ENCODE data around the gene GAN.
"Not testable (repeated sequence)": the region's sequence is repeated elsewhere in the genome, so short reads cannot be mapped to it uniquely, and the experiment has no call there.

GAN gene

GRCh38 chr16:81321039-81321438 is 6.3 kb downstream of the GAN start:
- H3K27ac Mint-ChIP-seq, result peak overlapping the region in 1 of 2 donors; percentile 90
- H3K27me3 Mint-ChIP-seq, result no peaks in the 10 kb centered on the region
- no peak for ATAC-seq
- H3K4me1 Mint-ChIP-seq, result peaks cover 64% of the 10 kb centered on the region
- no peaks in the 10 kb centered on the region for H3K9me3 Mint-ChIP-seq
- no peak for DNase-seq
- no peak overlapping the region for H3K4me3 Mint-ChIP-seq

- H3K27ac Mint-ChIP-seq, result peak overlapping the region; percentile 36 to 90
- peaks cover 61% of the 10 kb centered on the region for H3K4me1 Mint-ChIP-seq
Observed at GRCh38 chr16:81321536-81321935, 6.8 kb downstream of the GAN start.

GRCh38 chr16:81324808-81325207 is 10.0 kb downstream of the GAN start:
- Mint-ChIP-seq H3K4me3 (no peak overlapping the region), H3K4me1 (peaks cover 35% of the 10 kb centered on the region), H3K27me3 (no peaks in the 10 kb centered on the region), H3K27ac (no peak overlapping the region), H3K9me3 (no peaks in the 10 kb centered on the region)
- ATAC-seq, result no peak
- DNase-seq, result no peak

More at GRCh38 chr16:81321536-81321935, 6.8 kb downstream of the GAN start:
- no peak overlapping the region for H3K4me3 Mint-ChIP-seq
- ATAC-seq (no peak), DNase-seq (no peak)
- no peaks in the 10 kb centered on the region for H3K9me3 Mint-ChIP-seq
- H3K27me3 Mint-ChIP-seq, result no peaks in the 10 kb centered on the region

- DNase-seq (no peak), ATAC-seq (no peak)
- no peak overlapping the region for H3K27ac Mint-ChIP-seq
- H3K4me3 Mint-ChIP-seq, result no peak overlapping the region
- no peaks in the 10 kb centered on the region for H3K9me3 Mint-ChIP-seq
- H3K4me1 Mint-ChIP-seq, result peaks cover 14% of the 10 kb centered on the region
- no peaks in the 10 kb centered on the region for H3K27me3 Mint-ChIP-seq
Observed at GRCh38 chr16:81327011-81327410, 12.2 kb downstream of the GAN start.

GRCh38 chr16:81327447-81328196 is 12.9 kb downstream of the GAN start:
- H3K27ac Mint-ChIP-seq, result no peak overlapping the region
- no peaks in the 10 kb centered on the region for H3K9me3 Mint-ChIP-seq
- peaks cover 11% of the 10 kb centered on the region for H3K4me1 Mint-ChIP-seq
- no peaks in the 10 kb centered on the region for H3K27me3 Mint-ChIP-seq
- no peak for ATAC-seq
- no peak for DNase-seq
- no peak overlapping the region for H3K4me3 Mint-ChIP-seq

- Mint-ChIP-seq H3K4me1 (peaks cover 6% of the 10 kb centered on the region), H3K27me3 (no peaks in the 10 kb centered on the region), H3K9me3 (no peaks in the 10 kb centered on the region), H3K4me3 (no peak overlapping the region), H3K27ac (no peak overlapping the region)
- no peak for DNase-seq
- ATAC-seq, result no peak
Observed at GRCh38 chr16:81329947-81330346, 15.2 kb downstream of the GAN start.

GRCh38 chr16:81333356-81333755 is 18.6 kb downstream of the GAN start:
- H3K27me3 Mint-ChIP-seq, result no peaks in the 10 kb centered on the region
- H3K27ac Mint-ChIP-seq, result no peak overlapping the region

GRCh38 chr16:81335669-81336068 is 20.9 kb downstream of the GAN start:
- peak overlapping the region in 1 of 2 donors; percentile 51 for H3K27ac Mint-ChIP-seq

More at GRCh38 chr16:81333356-81333755, 18.6 kb downstream of the GAN start:
- Mint-ChIP-seq H3K9me3 (no peaks in the 10 kb centered on the region), H3K4me1 (peaks cover 13% of the 10 kb centered on the region), H3K4me3 (no peak overlapping the region)
- no peak for ATAC-seq
- no peak for DNase-seq

GRCh38 chr16:81337097-81337496 is 22.3 kb downstream of the GAN start:
- H3K4me3 Mint-ChIP-seq, result no peak overlapping the region
- H3K4me1 Mint-ChIP-seq, result peaks cover 13% of the 10 kb centered on the region
- no peaks in the 10 kb centered on the region for H3K27me3 Mint-ChIP-seq
- ATAC-seq (no peak), DNase-seq (no peak)
- no peak overlapping the region for H3K27ac Mint-ChIP-seq
- peaks cover 0 to 6% of the 10 kb centered on the region in 2 donors for H3K9me3 Mint-ChIP-seq

More at GRCh38 chr16:81335669-81336068, 20.9 kb downstream of the GAN start:
- ATAC-seq (peak; percentile 97), DNase-seq (peak in 1 of 2 donors; percentile 36)
- Mint-ChIP-seq H3K4me1 (peaks cover 13% of the 10 kb centered on the region), H3K4me3 (no peak overlapping the region), H3K27me3 (no peaks in the 10 kb centered on the region), H3K9me3 (peaks cover 0 to 1% of the 10 kb centered on the region in 2 donors)

- H3K4me3 Mint-ChIP-seq, H3K27me3 Mint-ChIP-seq, H3K27ac Mint-ChIP-seq, ATAC-seq, DNase-seq, H3K4me1 Mint-ChIP-seq: not testable (repeated sequence)
- peaks cover 39 to 54% of the 10 kb centered on the region in 2 donors for H3K9me3 Mint-ChIP-seq
Observed at GRCh38 chr16:81345172-81345571, 30.4 kb downstream of the GAN start.

GRCh38 chr16:81347425-81347824 is 32.7 kb downstream of the GAN start:
- peaks cover 36 to 46% of the 10 kb centered on the region in 2 donors for H3K9me3 Mint-ChIP-seq
- DNase-seq (no peak), ATAC-seq (no peak)
- H3K4me1 Mint-ChIP-seq, result peaks cover under 1% of the 10 kb centered on the region
- H3K27me3 Mint-ChIP-seq, result no peaks in the 10 kb centered on the region
- H3K27ac Mint-ChIP-seq, result no peak overlapping the region
- no peak overlapping the region for H3K4me3 Mint-ChIP-seq

GRCh38 chr16:81349608-81350305 is 35.0 kb downstream of the GAN start:
- DNase-seq (no peak), ATAC-seq (no peak)
- H3K9me3 Mint-ChIP-seq, result peaks cover 26 to 31% of the 10 kb centered on the region in 2 donors
- no peaks in the 10 kb centered on the region for H3K27me3 Mint-ChIP-seq
- H3K4me1 Mint-ChIP-seq, result peaks cover 17% of the 10 kb centered on the region
- H3K27ac Mint-ChIP-seq, result no peak overlapping the region
- no peak overlapping the region for H3K4me3 Mint-ChIP-seq

- no peak overlapping the region for H3K27ac Mint-ChIP-seq
- ATAC-seq, result no peak
- no peak for DNase-seq
- H3K4me1 Mint-ChIP-seq, result peaks cover 17% of the 10 kb centered on the region
- H3K4me3 Mint-ChIP-seq, result no peak overlapping the region
- H3K27me3 Mint-ChIP-seq, result no peaks in the 10 kb centered on the region
- peaks cover 26 to 31% of the 10 kb centered on the region in 2 donors for H3K9me3 Mint-ChIP-seq
Observed at GRCh38 chr16:81350306-81350615, 35.5 kb downstream of the GAN start.

- no peak for DNase-seq
- Mint-ChIP-seq H3K9me3 (no peaks in the 10 kb centered on the region), H3K27ac (no peak overlapping the region), H3K4me1 (peaks cover 17% of the 10 kb centered on the region), H3K27me3 (no peaks in the 10 kb centered on the region), H3K4me3 (no peak overlapping the region)
- ATAC-seq, result peak; percentile 43
Observed at GRCh38 chr16:81353895-81354294, 39.1 kb downstream of the GAN start.

- DNase-seq, result no peak
- Mint-ChIP-seq H3K27me3 (no peaks in the 10 kb centered on the region), H3K4me1 (peaks cover 12% of the 10 kb centered on the region), H3K27ac (no peak overlapping the region), H3K4me3 (no peak overlapping the region), H3K9me3 (no peaks in the 10 kb centered on the region)
- no peak for ATAC-seq
Observed at GRCh38 chr16:81357711-81358260, 43.0 kb downstream of the GAN start.

GRCh38 chr16:81358860-81359259 is 44.1 kb downstream of the GAN start:
- no peaks in the 10 kb centered on the region for H3K27me3 Mint-ChIP-seq

More at GRCh38 chr16:81358860-81359259, 44.1 kb downstream of the GAN start:
- Mint-ChIP-seq H3K4me3 (no peak overlapping the region), H3K27ac (no peak overlapping the region), H3K4me1 (peaks cover 5% of the 10 kb centered on the region), H3K9me3 (no peaks in the 10 kb centered on the region)
- DNase-seq, result no peak
- ATAC-seq, result no peak
